Endothelial cell of umbilical vein (primary cell): ENCODE results near the gene ACAA1. TPM values are rescaled to one million over a fixed set of nuclear protein-coding genes. Genes with fewer than 3 reads are reported as not detected.

Experiments
- BruUV-seq: library from RNA; stranded (reverse); fragments of 400-500 nt; replicated peaks from 2 replicates; lab custom pipeline; 2021; lab: Mats Ljungman, UMichigan
- CTCF ChIA-PET: fragments of 300-600, 350-600 bp; sonication (Branson Sonifier 250); formaldehyde crosslinking; loops from one replicate; lab custom pipeline; 2021; ENCODE audit warnings: antibody characterized with exemption, inconsistent platforms; lab: Charles Lee
- POLR2A ChIA-PET: fragments of 300-600, 350-600 bp; sonication (Branson Sonifier 250); formaldehyde crosslinking; loops from one replicate; lab custom pipeline; 2021; ENCODE audit warnings: antibody characterized with exemption, inconsistent platforms; lab: Charles Lee
- DNase-seq: peaks from one replicate; pipeline ENCODE4 v3.0.0-alpha.2; 2011; ENCODE audit warnings: low read depth, low spot score
- FAIRE-seq: peaks from 2 replicates; lab custom pipeline; 2011; peaks lifted over from hg19 to GRCh38; lab: Jason Lieb, UNC
- H2AFZ ChIP-seq: 2 replicates; pipeline ENCODE4 v1.6.0; 2012; ENCODE audit warnings: low read depth, low read length, control low read depth, inconsistent platforms
- H3K27ac ChIP-seq: 2 replicates; pipeline ENCODE4 v1.5.1; 2011; ENCODE audit warnings: low read depth, mild to moderate bottlenecking, control low read depth, low read length, moderate library complexity; ENCODE audit not compliant: insufficient read depth
- H3K27me3 ChIP-seq, 2 experiments: 2 replicates each; pipeline versions ENCODE4 v1.6.0 to v1.6.1; 2011; ENCODE audit warnings: low read length in 2 of 2, mixed read lengths in 1 of 2; ENCODE audit not compliant: control insufficient read depth in 2 of 2, insufficient read depth in 2 of 2
- H3K36me3 ChIP-seq, 2 experiments: 2 replicates in 1 of 2; 3 replicates in 1 of 2; pipeline ENCODE4 v1.5.1; 2011; ENCODE audit warnings: low read length in 2 of 2, mild to moderate bottlenecking in 1 of 2, moderate library complexity in 1 of 2; ENCODE audit not compliant: control insufficient read depth in 2 of 2, insufficient read depth in 2 of 2; ENCODE audit errors: extremely low read depth in 1 of 2
- H3K4me1 ChIP-seq: 3 replicates; pipeline ENCODE4 v1.5.1; 2011; ENCODE audit warnings: mild to moderate bottlenecking, low read length; ENCODE audit not compliant: control insufficient read depth, insufficient read depth; ENCODE audit errors: extremely low read depth
- H3K4me2 ChIP-seq: 2 replicates; pipeline ENCODE4 v1.6.1; 2011; ENCODE audit warnings: low read length, control low read depth, mixed read lengths; ENCODE audit not compliant: insufficient read depth
- H3K4me3 ChIP-seq, 3 experiments: fragments of 200-600 bp in 1 of 3; sonication (generic), shearing (Covaris generic) in 1 of 3; replicated peaks in 1 of 3; 2 replicates each; pipeline ENCODE4 v1.5.1; 2011 to 2016; ENCODE audit warnings: control low read depth in 3 of 3, low read length in 3 of 3, mild to moderate bottlenecking in 2 of 3, inconsistent platforms in 1 of 3, low read depth in 1 of 3, moderate library complexity in 1 of 3; ENCODE audit not compliant: insufficient read depth in 1 of 3
- H3K79me2 ChIP-seq: 2 replicates; pipeline ENCODE4 v1.6.0; 2012; ENCODE audit warnings: low read length, inconsistent platforms; ENCODE audit not compliant: control insufficient read depth, insufficient read depth
- H3K9ac ChIP-seq: replicated peaks from 2 replicates; pipeline ENCODE3; 2011; ENCODE audit warnings: low read length, control low read depth; ENCODE audit not compliant: insufficient read depth; ENCODE audit errors: extremely low read depth
- H3K9me1 ChIP-seq: replicated peaks from 3 replicates; pipeline ENCODE4 v1.6.0; 2011; ENCODE audit warnings: mild to moderate bottlenecking, low read length; ENCODE audit not compliant: control insufficient read depth, insufficient read depth; ENCODE audit errors: extremely low read depth
- H3K9me3 ChIP-seq: replicated peaks from 2 replicates; pipeline ENCODE4 v1.5.1; 2012; ENCODE audit warnings: low read length, inconsistent platforms; ENCODE audit not compliant: control insufficient read depth, insufficient read depth
- H4K20me1 ChIP-seq: replicated peaks from 2 replicates; pipeline ENCODE3; 2011; ENCODE audit warnings: mild to moderate bottlenecking, low read length; ENCODE audit not compliant: control insufficient read depth, insufficient read depth; ENCODE audit errors: extremely low read depth
- CTCF ChIP-seq, 2 donors: IDR thresholded peaks; 1 replicate in 1 of 2; 2 replicates in 1 of 2; pipeline ENCODE4 v1.5.1; 2011; ENCODE audit warnings: low read length in 2 of 2, mild to moderate bottlenecking in 2 of 2, moderate library complexity in 2 of 2, control low read depth in 1 of 2, inconsistent platforms in 1 of 2, low read depth in 1 of 2; ENCODE audit not compliant: insufficient read depth in 1 of 2; ENCODE audit errors: extremely low read depth in 1 of 2
- EZH2 ChIP-seq: IDR thresholded peaks from 2 replicates; pipeline ENCODE4 v1.6.1; 2012; ENCODE audit warnings: borderline replicate concordance, low read depth, mild to moderate bottlenecking, moderate library complexity, low read length, inconsistent platforms; ENCODE audit not compliant: severe bottlenecking
- FOS ChIP-seq: IDR thresholded peaks from 2 replicates; pipeline ENCODE4 v1.6.1; 2011; ENCODE audit warnings: mild to moderate bottlenecking, low read length, moderate library complexity, borderline replicate concordance; ENCODE audit not compliant: insufficient read depth
- GATA2 ChIP-seq: IDR thresholded peaks from 2 replicates; pipeline ENCODE4 v1.7.0; 2011; ENCODE audit warnings: low read depth, mild to moderate bottlenecking, moderate library complexity, mixed read lengths, low read length; ENCODE audit not compliant: insufficient read length, insufficient read depth
- JUN ChIP-seq: IDR thresholded peaks from 2 replicates; pipeline ENCODE4 v1.6.1; 2011; ENCODE audit warnings: borderline replicate concordance, low read depth; ENCODE audit not compliant: insufficient read length, insufficient read depth
- MAX ChIP-seq: IDR thresholded peaks from 2 replicates; pipeline ENCODE4 v1.6.1; 2011; ENCODE audit not compliant: insufficient read depth, insufficient read length
- MYC ChIP-seq: IDR thresholded peaks from one replicate; pipeline ENCODE4 v1.6.1; 2011; ENCODE audit warnings: mild to moderate bottlenecking, low read depth, low read length
- POLR2A ChIP-seq: IDR thresholded peaks from 2 replicates; pipeline ENCODE4 v1.6.1; 2012; ENCODE audit warnings: low read depth, mild to moderate bottlenecking, control low read depth, low read length
- POLR2AphosphoS5 ChIP-seq: IDR thresholded peaks from 2 replicates; pipeline ENCODE4 v1.6.1; 2012; ENCODE audit warnings: low read depth, mild to moderate bottlenecking, control low read depth, low read length, moderate library complexity; ENCODE audit not compliant: insufficient read depth
- dilution Hi-C: fragments of 300-500 bp; cut with MboI; formaldehyde crosslinking; loops from one replicate; pipeline ENCODE4 v1.15.0; 2019; ENCODE audit warnings: low sequenced_read_pairs; ENCODE audit not compliant: extremely low pct_ligation_motif_present
- intact Hi-C: fragments of 100-400 bp; cut with micrococcal nuclease; formaldehyde crosslinking; loops from one replicate; pipeline ENCODE4 v1.10.0; 2022
- polyA plus RNA-seq, 4 experiments: library from polyadenylated mRNA; depleted of rRNA in 3 of 4; stranded (reverse) in 3 of 4; unstranded in 1 of 4; fragments of >200 nt; gene quantifications; 2 replicates each; pipeline versions ENCODE4 v1.2.1 to v1.2.3, GENCODE V29; 2011 to 2012; ENCODE audit warnings: missing spikeins in 1 of 4
- total RNA-seq: library from RNA; stranded (reverse); gene quantifications from 2 replicates; pipeline ENCODE4 v1.2.3, GENCODE V29; 2021

Gene ACAA1
- total and polyA plus RNA-seq, 2 donors (not counting 3 experiments of a cell fraction or from before 2014, with no cell fraction given) = 52.1 to 53.8 TPM

DNA sequence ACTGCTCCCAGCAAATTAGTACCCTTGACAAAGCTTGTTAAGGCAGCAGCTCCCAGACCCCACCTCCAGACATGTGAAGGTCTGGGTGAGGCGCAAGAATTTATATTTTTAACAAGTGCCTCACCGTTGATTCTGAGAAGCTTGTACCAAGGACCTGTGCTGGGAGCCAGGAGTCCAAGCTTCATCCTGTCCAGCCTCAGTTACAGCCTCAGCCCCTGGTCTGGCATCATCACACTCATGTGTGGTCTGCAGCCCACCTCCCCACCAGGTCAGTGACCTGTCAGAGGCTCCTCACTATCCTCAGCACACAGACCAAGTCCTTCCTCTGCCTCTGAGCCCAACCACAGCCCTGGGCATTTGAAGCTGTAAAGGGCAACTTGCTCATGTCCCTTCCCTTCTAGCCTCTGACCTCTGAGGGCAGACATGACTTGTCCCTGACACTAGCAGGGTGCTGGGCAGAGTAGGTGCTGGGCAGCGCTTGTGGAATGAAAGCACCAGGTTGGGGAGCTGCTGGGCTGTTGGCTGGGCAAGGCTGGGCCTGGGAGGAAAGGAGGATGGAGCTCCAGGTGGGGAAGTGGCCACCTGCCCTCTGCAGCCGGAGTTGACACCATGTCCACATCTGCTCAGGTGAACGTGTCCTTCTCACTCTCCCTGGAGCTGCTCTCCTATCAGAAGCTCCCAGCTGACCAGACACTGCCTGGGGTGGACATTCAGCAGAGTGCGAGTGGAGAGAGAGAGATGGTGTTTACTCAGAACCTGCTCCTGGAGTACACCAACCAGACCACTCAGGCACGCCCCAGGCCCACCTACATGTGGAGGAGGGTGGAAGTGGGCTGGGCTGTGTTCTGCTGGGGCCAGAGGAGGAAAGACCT is 16.9 kb downstream of the ACAA1 start:
- ChIA-PET CTCF (interaction anchor here (1.2 to 3.2 kb wide), 7 partner anchors 13 to 402 kb away, joined by 3 to 10 read pairs (median 5); partner anchors contain the start of genes ACAA1 and XYLB), POLR2A (no interaction called here)
- H3K4me3 ChIP-seq = no peak overlapping the region
- H3K9me3 ChIP-seq = no peaks in the 10 kb centered on the region
- no peaks in the 10 kb centered on the region for H3K27me3 ChIP-seq
- BruUV-seq = no TSS peak
- H2AFZ ChIP-seq = no peak overlapping the region
- H3K4me1 ChIP-seq = no peaks in the 10 kb centered on the region
- dilution Hi-C loops (no loop called here), intact Hi-C loops (loop anchor here (5.0 kb wide), 1 partner anchor 177 kb away; no protein-coding TSS in a partner anchor)
- H3K9ac ChIP-seq = no peak overlapping the region
- no peak for DNase-seq
- H3K27ac ChIP-seq = no peak overlapping the region
- H3K79me2 ChIP-seq = no peaks in the 10 kb centered on the region
- no peaks in the 10 kb centered on the region for H3K9me1 ChIP-seq
- no peak for FAIRE-seq
- peaks cover 5 to 12% of the 10 kb centered on the region in 2 experiments for H3K36me3 ChIP-seq
- no peak overlapping the region for H3K4me2 ChIP-seq
- TF ChIP-seq EZH2 = no peak
- TF ChIP-seq FOS = no peak
- no peak for TF ChIP-seq MAX
- TF ChIP-seq JUN = no peak
- no peak for TF ChIP-seq POLR2A
- TF ChIP-seq POLR2AphosphoS5 = no peak
- TF ChIP-seq CTCF (IDR thresholded peaks at IDR 0.05; ENCODE audit: extremely low read depth in 1 of 2, insufficient read depth in 1 of 2, low read depth in 1 of 2, low read length in 2 of 2) = no peak
- TF ChIP-seq MYC = no peak
- no peak for TF ChIP-seq GATA2
- H4K20me1 ChIP-seq = no peaks in the 10 kb centered on the region
